ENCODE results near the gene TNNT1.
A peak's percentile ranks its signal among the peaks of the same experiment; 100 is the strongest.

The TNNT1 gene

GRCh38 chr19:55188625-55189024 lies 39.6 kb upstream of the TNNT1 start:
- ChIA-PET CTCF (interaction anchor here (0.9 kb wide), 1 partner anchor 9 kb away, joined by 3 read pairs; no protein-coding TSS in a partner anchor), POLR2A (ENCODE audit: low non-redundant PET) (interaction anchor here (1.0 to 1.4 kb wide), 2 partner anchors 9 to 218 kb away, joined by 3 to 4 read pairs; partner anchors contain the start of gene SYT5)
- peak overlapping the region; percentile 100 for H3K27ac ChIP-seq
- no peak for DNase-seq (ENCODE audit: low spot score)
- TF ChIP-seq, protein P1, sequence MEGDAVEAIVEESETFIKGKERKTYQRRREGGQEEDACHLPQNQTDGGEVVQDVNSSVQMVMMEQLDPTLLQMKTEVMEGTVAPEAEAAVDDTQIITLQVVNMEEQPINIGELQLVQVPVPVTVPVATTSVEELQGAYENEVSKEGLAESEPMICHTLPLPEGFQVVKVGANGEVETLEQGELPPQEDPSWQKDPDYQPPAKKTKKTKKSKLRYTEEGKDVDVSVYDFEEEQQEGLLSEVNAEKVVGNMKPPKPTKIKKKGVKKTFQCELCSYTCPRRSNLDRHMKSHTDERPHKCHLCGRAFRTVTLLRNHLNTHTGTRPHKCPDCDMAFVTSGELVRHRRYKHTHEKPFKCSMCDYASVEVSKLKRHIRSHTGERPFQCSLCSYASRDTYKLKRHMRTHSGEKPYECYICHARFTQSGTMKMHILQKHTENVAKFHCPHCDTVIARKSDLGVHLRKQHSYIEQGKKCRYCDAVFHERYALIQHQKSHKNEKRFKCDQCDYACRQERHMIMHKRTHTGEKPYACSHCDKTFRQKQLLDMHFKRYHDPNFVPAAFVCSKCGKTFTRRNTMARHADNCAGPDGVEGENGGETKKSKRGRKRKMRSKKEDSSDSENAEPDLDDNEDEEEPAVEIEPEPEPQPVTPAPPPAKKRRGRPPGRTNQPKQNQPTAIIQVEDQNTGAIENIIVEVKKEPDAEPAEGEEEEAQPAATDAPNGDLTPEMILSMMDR (conservative IDR thresholded peaks at IDR 0.05; ENCODE audit: low read depth), result no peak

DNA sequence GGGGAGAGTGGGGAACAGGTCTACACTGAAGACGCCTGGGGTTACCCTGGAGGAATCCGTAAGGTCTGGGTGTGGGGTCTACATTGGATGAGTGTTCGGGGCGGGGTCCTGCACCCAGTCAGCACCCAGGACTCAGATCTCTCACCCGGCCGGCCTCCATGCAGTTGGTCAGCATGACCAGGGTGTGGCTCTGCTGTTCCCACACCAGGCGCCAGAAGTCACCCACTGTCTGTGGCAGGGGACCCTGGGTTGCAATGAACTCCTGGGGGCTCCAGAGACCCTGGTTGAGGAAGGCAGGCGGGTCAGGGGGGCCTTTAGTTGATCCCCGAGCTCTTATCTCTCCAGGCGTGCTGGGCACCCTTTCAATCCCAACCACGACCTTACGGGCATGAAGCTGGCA lies 37.1 kb upstream of the TNNT1 start:
- TF ChIP-seq, protein P1 (conservative IDR thresholded peaks at IDR 0.05; ENCODE audit: low read depth), result no peak
- POLR2A ChIA-PET (ENCODE audit: low non-redundant PET), result no interaction called here
- CTCF ChIA-PET, result no interaction called here
- no peak for DNase-seq (ENCODE audit: low spot score)
- peak overlapping the region; percentile 45 for H3K27ac ChIP-seq

DNA sequence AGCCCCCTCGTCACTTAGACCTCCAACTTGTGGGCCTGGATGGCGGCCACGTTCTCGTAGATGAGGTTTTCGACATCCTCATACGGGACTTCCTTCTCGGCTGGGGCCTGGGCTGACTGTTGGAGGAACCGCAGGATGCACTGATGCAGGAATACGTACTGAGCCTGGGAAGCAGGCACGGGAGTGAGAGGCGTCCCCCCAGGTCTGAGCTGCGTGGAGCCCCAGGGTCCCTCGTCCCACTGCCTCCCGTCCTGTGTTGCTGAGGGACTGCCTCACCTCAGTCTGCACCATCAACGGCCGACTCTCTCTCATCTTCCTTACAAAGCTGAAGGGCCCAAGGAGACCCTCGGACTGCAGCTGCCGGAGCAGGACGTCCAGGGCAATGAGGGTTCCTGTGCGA lies 32.7 kb upstream of the TNNT1 start:
- CTCF ChIA-PET, result interaction anchor here (0.6 kb wide), 1 partner anchor 285 kb away, joined by 3 read pairs; no protein-coding TSS in a partner anchor
- TF ChIP-seq, protein P1 (conservative IDR thresholded peaks at IDR 0.05; ENCODE audit: low read depth), result no peak
- H3K27ac ChIP-seq, result no peak overlapping the region
- POLR2A ChIA-PET (ENCODE audit: low non-redundant PET), result no interaction called here
- no peak for DNase-seq (ENCODE audit: low spot score)

DNA sequence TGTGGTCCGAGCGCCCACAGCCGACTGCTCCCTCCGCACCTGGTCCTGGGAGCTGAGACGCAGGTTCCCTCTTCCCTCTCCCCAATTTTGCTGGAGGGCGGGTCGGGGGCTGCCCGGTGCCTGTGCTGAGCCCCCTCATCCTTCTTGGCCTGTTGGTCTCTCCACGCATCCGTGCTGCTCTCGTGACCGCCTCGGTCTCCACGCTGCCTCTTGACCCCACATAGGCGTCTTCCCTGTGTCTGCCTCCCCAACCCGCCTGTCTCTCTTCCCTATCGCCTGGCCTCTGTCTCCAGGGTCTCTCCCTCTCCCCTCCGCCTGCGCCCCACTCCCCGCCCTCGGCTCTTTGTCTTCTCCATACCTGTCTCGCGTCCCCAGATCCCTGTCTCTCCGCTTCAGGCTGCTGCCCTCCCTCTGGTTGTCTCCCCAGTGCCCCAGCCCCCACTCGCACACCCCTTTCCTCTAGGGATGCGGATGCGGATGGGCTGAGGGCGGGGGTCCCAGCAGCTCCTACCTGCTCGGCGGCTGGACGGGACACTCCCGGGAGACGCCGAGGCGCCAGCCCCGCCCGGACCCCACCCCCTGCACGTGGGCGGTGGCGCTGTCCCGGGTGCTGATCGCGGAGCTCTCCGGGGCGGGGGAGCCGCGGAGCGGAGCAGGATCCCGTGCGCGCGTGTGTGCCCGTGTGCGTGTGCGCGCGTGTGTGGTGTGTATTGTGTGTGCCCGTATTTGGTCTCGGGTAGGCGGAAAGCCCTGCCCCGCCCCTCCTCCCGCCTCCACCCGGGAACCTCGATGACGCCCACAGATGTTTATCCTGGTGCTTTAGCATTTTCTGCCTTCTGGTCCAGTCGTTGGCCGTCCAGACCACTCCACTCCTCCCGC lies 30.8 kb upstream of the TNNT1 start, which contains the start of gene SYT5:
TSS of gene SYT5 (minus strand) at position 684 of the 879 bp plus-strand sequence. CDS start 1,248 bp downstream, outside the sequence.
- peak; percentile 75 for DNase-seq (ENCODE audit: low spot score)
- TF ChIP-seq, protein P1 (conservative IDR thresholded peaks at IDR 0.05; ENCODE audit: low read depth), result no peak
- CTCF ChIA-PET, result interaction anchor here (1.7 kb wide), 1 partner anchor 20 kb away, joined by 5 read pairs; no protein-coding TSS in a partner anchor
- POLR2A ChIA-PET (ENCODE audit: low non-redundant PET), result interaction anchor here (1.3 kb wide), 1 partner anchor 10 kb away, joined by 4 read pairs; no protein-coding TSS in a partner anchor
- no peak within 1 kb of the TSS; the same call in 1 of the 2 replicates for H3K27ac ChIP-seq

GRCh38 chr19:55178781-55179599 lies 30.0 kb upstream of the TNNT1 start:
- POLR2A ChIA-PET (ENCODE audit: low non-redundant PET), result interaction anchor here (1.3 kb wide), 1 partner anchor 10 kb away, joined by 4 read pairs; no protein-coding TSS in a partner anchor
- DNase-seq (ENCODE audit: low spot score), result peak; percentile 69
- no peak overlapping the region; the same call in 1 of the 2 replicates for H3K27ac ChIP-seq
- CTCF ChIA-PET, result interaction anchor here (1.7 kb wide), 1 partner anchor 19 kb away, joined by 5 read pairs; no protein-coding TSS in a partner anchor
- TF ChIP-seq, protein P1 (conservative IDR thresholded peaks at IDR 0.05; ENCODE audit: low read depth), result no peak

- no peak for DNase-seq (ENCODE audit: low spot score)
- CTCF ChIA-PET, result interaction anchor here (0.7 to 1.7 kb wide), 3 partner anchors 10 to 35 kb away, joined by 3 to 6 read pairs (median 5); partner anchors contain the start of gene DNAAF3
- POLR2A ChIA-PET (ENCODE audit: low non-redundant PET), result interaction anchor here (0.5 kb wide), 1 partner anchor 267 kb away, joined by 3 read pairs; no protein-coding TSS in a partner anchor
Observed at GRCh38 chr19:55176076-55176475, 27.1 kb upstream of the TNNT1 start.

More at GRCh38 chr19:55176076-55176475, 27.1 kb upstream of the TNNT1 start:
- H3K27ac ChIP-seq, result peak overlapping the region; percentile 98
- TF ChIP-seq, protein P1 (conservative IDR thresholded peaks at IDR 0.05; ENCODE audit: low read depth), result no peak

All from RWPE1 (cell line).